ENCODE results near the gene BLTP2. TPM values are rescaled to one million over a fixed set of nuclear protein-coding genes. Genes with fewer than 3 reads are reported as not detected.

Gene BLTP2
- total RNA-seq, 4 donors from 2014 or later: 35.0 to 126 (median 68.5) TPM

- H3K36me3 ChIP-seq: no peaks in the 10 kb centered on the region
- TF ChIP-seq CTCF (IDR thresholded peaks at IDR 0.05) (no peak), POLR2A (IDR thresholded peaks at IDR 0.05) (no peak)
- intact Hi-C loops (cut with DNase I; ENCODE audit: low total_unique reads): no loop called here
- H3K27me3 ChIP-seq: no peaks in the 10 kb centered on the region
- no peak for DNase-seq
- H3K9me3 ChIP-seq: no peaks in the 10 kb centered on the region
- H3K27ac ChIP-seq: peak overlapping the region; percentile 90 to 98
- peaks cover 3 to 10% of the 10 kb centered on the region in 2 donors for H3K4me1 ChIP-seq
- peak overlapping the region in 1 of 2 donors; percentile 14 for H3K4me3 ChIP-seq
Observed at GRCh38 chr17:28646039-28646754, 1.2 kb upstream of the BLTP2 start.

GRCh38 chr17:28645576-28645939, 600 bp upstream of the BLTP2 start:
- Histone ChIP-seq H3K9me3 (no peaks in the 10 kb centered on the region), H3K27ac (peak overlapping the region; percentile 90 to 98), H3K27me3 (no peaks in the 10 kb centered on the region), H3K4me1 (peaks cover 3 to 10% of the 10 kb centered on the region in 2 donors), H3K4me3 (peak overlapping the region; percentile 99), H3K36me3 (no peaks in the 10 kb centered on the region)
- TF ChIP-seq POLR2A (IDR thresholded peaks at IDR 0.05) (no peak), CTCF (IDR thresholded peaks at IDR 0.05) (no peak)
- intact Hi-C loops (cut with DNase I; ENCODE audit: low total_unique reads): no loop called here
- DNase-seq: no peak

- no peaks in the 10 kb centered on the region for H3K36me3 ChIP-seq
- DNase-seq: no peak
- no peak for TF ChIP-seq POLR2A (IDR thresholded peaks at IDR 0.05)
- peak in 2 of 4 experiments; percentile 11 to 12 for TF ChIP-seq CTCF (IDR thresholded peaks at IDR 0.05)
- no peaks in the 10 kb centered on the region for H3K9me3 ChIP-seq
- no peaks in the 10 kb centered on the region for H3K27me3 ChIP-seq
- peak overlapping the region; percentile 90 to 98 for H3K27ac ChIP-seq
- peak overlapping the region; percentile 99 for H3K4me3 ChIP-seq
- intact Hi-C loops (cut with DNase I; ENCODE audit: low total_unique reads): no loop called here
- H3K4me1 ChIP-seq: peaks cover 3 to 10% of the 10 kb centered on the region in 2 donors
Observed at GRCh38 chr17:28643983-28644786, 773 bp downstream of the BLTP2 start.

- TF ChIP-seq CTCF (IDR thresholded peaks at IDR 0.05) (no peak), POLR2A (IDR thresholded peaks at IDR 0.05) (no peak)
- DNase-seq: no peak
- H3K9me3 ChIP-seq: no peaks in the 10 kb centered on the region
- H3K27ac ChIP-seq: no peak overlapping the region
- intact Hi-C loops (cut with DNase I; ENCODE audit: low total_unique reads): no loop called here
- H3K27me3 ChIP-seq: no peaks in the 10 kb centered on the region
- peaks cover 3 to 10% of the 10 kb centered on the region in 2 donors for H3K4me1 ChIP-seq
- H3K36me3 ChIP-seq: no peaks in the 10 kb centered on the region
- H3K4me3 ChIP-seq: no peak overlapping the region
Observed at GRCh38 chr17:28641579-28641978, 3.4 kb downstream of the BLTP2 start.

- Histone ChIP-seq H3K27me3 (no peaks in the 10 kb centered on the region), H3K9me3 (no peaks in the 10 kb centered on the region), H3K4me1 (no peaks in the 10 kb centered on the region), H3K36me3 (no peaks in the 10 kb centered on the region), H3K4me3 (no peak overlapping the region), H3K27ac (no peak overlapping the region)
- intact Hi-C loops (cut with DNase I; ENCODE audit: low total_unique reads): no loop called here
- TF ChIP-seq CTCF (IDR thresholded peaks at IDR 0.05) (no peak), POLR2A (IDR thresholded peaks at IDR 0.05) (no peak)
- no peak for DNase-seq
Observed at GRCh38 chr17:28635506-28635905, 9.5 kb downstream of the BLTP2 start.

Measured in uterus (tissue), 4 donors.